ENCODE measurements around the gene PPM1J. TPM values are rescaled to one million over a fixed set of nuclear protein-coding genes. Genes with fewer than 3 reads are reported as not detected.

PPM1J gene
- total RNA-seq, 3 donors from 2014 or later = 0.16 to 0.37 TPM; not detected in 1

- H3K36me3 Mint-ChIP-seq (ENCODE audit: insufficient read depth) = no peaks in the 10 kb centered on the region
- H3K4me1 Mint-ChIP-seq (ENCODE audit: low read depth) = peaks cover 21% of the 10 kb centered on the region
- peak overlapping the region; percentile 81 for H3K4me3 Mint-ChIP-seq
- DNase-seq (no peak), ATAC-seq (no peak)
- H3K27me3 Mint-ChIP-seq (ENCODE audit: low read depth) = peaks cover 18% of the 10 kb centered on the region
- H3K9me3 Mint-ChIP-seq = no peaks in the 10 kb centered on the region
Observed at GRCh38 chr1:112714313-112715263, 544 bp downstream of the PPM1J start.

GRCh38 chr1:112713466-112714312 lies 1.4 kb downstream of the PPM1J start:
- ATAC-seq = no peak
- no peak for DNase-seq
- Mint-ChIP-seq H3K9me3 (no peaks in the 10 kb centered on the region), H3K4me1 (ENCODE audit: low read depth) (peaks cover 23% of the 10 kb centered on the region), H3K4me3 (peak overlapping the region; percentile 81), H3K27me3 (ENCODE audit: low read depth) (peaks cover 13% of the 10 kb centered on the region), H3K36me3 (ENCODE audit: insufficient read depth) (no peaks in the 10 kb centered on the region)

GRCh38 chr1:112712701-112713128 lies 2.4 kb downstream of the PPM1J start:
- H3K27me3 Mint-ChIP-seq (ENCODE audit: low read depth) = peaks cover 11% of the 10 kb centered on the region
- ATAC-seq = no peak
- H3K4me3 Mint-ChIP-seq = no peak overlapping the region
- DNase-seq = no peak
- peaks cover 22% of the 10 kb centered on the region for H3K4me1 Mint-ChIP-seq (ENCODE audit: low read depth)
- H3K36me3 Mint-ChIP-seq (ENCODE audit: insufficient read depth) = no peaks in the 10 kb centered on the region
- no peaks in the 10 kb centered on the region for H3K9me3 Mint-ChIP-seq

DNA sequence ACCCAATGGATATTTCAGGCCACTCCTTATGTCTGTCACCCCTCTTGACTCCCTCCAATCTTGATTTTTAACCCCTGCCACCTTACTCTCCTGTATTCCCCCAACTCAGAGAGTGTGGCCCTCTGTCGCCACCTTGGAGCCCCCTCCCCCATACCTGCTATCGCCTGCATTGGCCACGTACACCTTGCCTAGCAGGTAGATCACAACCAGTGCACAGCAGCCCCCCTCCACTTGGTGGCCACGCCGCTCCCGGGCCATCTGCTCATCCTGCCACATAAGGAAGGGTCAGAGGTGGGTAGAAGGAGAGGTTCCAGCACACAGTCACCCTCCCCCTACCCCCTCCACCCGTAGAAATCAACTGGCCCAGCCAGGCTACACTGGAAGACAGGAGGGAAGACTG lies 2.9 kb downstream of the PPM1J start:
- H3K36me3 Mint-ChIP-seq (ENCODE audit: insufficient read depth) = no peaks in the 10 kb centered on the region
- H3K27me3 Mint-ChIP-seq (ENCODE audit: low read depth) = peaks cover 13% of the 10 kb centered on the region
- DNase-seq (no peak), ATAC-seq (no peak)
- H3K4me3 Mint-ChIP-seq = no peak overlapping the region
- H3K9me3 Mint-ChIP-seq = no peaks in the 10 kb centered on the region
- peaks cover 24% of the 10 kb centered on the region for H3K4me1 Mint-ChIP-seq (ENCODE audit: low read depth)

GRCh38 chr1:112711670-112712069 lies 3.5 kb downstream of the PPM1J start:
- no peak overlapping the region for H3K4me3 Mint-ChIP-seq
- peaks cover 24% of the 10 kb centered on the region for H3K4me1 Mint-ChIP-seq (ENCODE audit: low read depth)
- peaks cover 13% of the 10 kb centered on the region for H3K27me3 Mint-ChIP-seq (ENCODE audit: low read depth)
- H3K9me3 Mint-ChIP-seq = no peaks in the 10 kb centered on the region
- no peaks in the 10 kb centered on the region for H3K36me3 Mint-ChIP-seq (ENCODE audit: insufficient read depth)
- DNase-seq (no peak), ATAC-seq (no peak)

DNA sequence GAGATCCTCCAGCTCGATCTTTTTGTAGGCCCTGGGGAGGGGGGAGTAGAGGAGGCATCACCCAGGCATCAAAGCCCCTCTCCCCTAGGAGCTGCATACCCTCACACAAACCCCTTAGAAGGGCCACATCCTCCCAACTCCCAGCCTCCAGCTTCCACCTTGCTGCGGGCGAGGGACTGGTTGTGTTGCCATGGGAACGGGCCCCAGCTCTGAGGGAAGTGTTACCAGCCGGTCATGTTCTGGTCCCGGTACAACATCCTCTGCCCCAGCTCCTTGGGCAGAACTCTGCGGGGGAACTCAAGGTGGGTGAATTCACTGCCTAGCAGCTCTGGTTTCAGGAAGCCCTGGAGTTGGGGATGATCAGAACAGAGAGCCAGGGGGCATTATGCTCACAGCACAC lies 4.1 kb downstream of the PPM1J start:
- no peak overlapping the region for H3K4me3 Mint-ChIP-seq
- ATAC-seq = no peak
- H3K36me3 Mint-ChIP-seq (ENCODE audit: insufficient read depth) = no peaks in the 10 kb centered on the region
- DNase-seq = no peak
- peaks cover 13% of the 10 kb centered on the region for H3K27me3 Mint-ChIP-seq (ENCODE audit: low read depth)
- no peaks in the 10 kb centered on the region for H3K9me3 Mint-ChIP-seq
- H3K4me1 Mint-ChIP-seq (ENCODE audit: low read depth) = peaks cover 23% of the 10 kb centered on the region

GRCh38 chr1:112710586-112710985 lies 4.5 kb downstream of the PPM1J start:
- ATAC-seq (no peak), DNase-seq (no peak)
- Mint-ChIP-seq H3K4me3 (no peak overlapping the region), H3K36me3 (ENCODE audit: insufficient read depth) (no peaks in the 10 kb centered on the region), H3K4me1 (ENCODE audit: low read depth) (peaks cover 25% of the 10 kb centered on the region), H3K9me3 (no peaks in the 10 kb centered on the region), H3K27me3 (ENCODE audit: low read depth) (peaks cover 13% of the 10 kb centered on the region)

DNA sequence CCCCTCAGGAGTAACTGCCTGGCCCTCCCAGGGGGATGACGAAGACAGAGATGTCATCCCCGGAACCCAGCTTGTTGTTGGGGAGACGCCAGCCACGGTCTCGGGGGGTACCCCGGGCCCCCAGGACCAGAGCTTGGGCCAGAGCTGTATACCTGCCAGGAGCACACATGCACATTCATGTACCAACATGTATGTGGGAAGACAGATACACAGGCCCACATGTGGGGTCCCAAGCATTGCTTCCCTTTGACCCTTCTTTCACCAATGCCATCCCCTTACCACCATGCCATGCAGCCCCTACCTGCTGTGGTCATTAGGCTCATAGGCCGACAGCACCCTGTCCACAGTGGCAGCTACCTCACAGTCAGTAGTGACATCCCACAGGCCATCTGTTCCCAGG lies 5.0 kb downstream of the PPM1J start:
- H3K4me3 Mint-ChIP-seq = no peak overlapping the region
- H3K27me3 Mint-ChIP-seq (ENCODE audit: low read depth) = peaks cover 13% of the 10 kb centered on the region
- H3K36me3 Mint-ChIP-seq (ENCODE audit: insufficient read depth) = no peaks in the 10 kb centered on the region
- ATAC-seq (no peak), DNase-seq (no peak)
- peaks cover 29% of the 10 kb centered on the region for H3K4me1 Mint-ChIP-seq (ENCODE audit: low read depth)
- no peaks in the 10 kb centered on the region for H3K9me3 Mint-ChIP-seq

DNA sequence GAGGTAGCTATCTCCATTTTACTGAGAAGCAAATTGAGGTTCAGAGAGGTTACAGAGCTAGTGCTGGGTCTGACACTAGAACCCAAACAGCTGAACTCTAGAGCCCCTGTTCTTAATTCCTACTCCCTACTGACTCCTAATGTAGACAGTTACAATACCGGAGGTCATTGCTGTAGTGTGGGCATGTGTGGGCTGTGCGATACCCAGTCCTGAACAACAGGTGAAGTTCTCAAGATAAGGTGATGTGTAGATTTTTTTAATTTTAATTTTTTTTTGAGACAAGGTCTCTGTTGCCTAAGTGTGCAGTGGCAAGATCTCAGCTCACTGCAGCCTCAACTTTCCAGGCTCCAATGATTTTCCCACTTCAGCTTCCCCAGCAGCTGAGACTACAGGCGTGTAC lies 6.6 kb downstream of the PPM1J start:
- DNase-seq (no peak), ATAC-seq (no peak)
- Mint-ChIP-seq H3K4me1 (ENCODE audit: low read depth) (peaks cover 35% of the 10 kb centered on the region), H3K36me3 (ENCODE audit: insufficient read depth) (no peaks in the 10 kb centered on the region), H3K9me3 (no peaks in the 10 kb centered on the region), H3K27me3 (ENCODE audit: low read depth) (peaks cover 3% of the 10 kb centered on the region), H3K4me3 (peak overlapping the region; percentile 81)

DNA sequence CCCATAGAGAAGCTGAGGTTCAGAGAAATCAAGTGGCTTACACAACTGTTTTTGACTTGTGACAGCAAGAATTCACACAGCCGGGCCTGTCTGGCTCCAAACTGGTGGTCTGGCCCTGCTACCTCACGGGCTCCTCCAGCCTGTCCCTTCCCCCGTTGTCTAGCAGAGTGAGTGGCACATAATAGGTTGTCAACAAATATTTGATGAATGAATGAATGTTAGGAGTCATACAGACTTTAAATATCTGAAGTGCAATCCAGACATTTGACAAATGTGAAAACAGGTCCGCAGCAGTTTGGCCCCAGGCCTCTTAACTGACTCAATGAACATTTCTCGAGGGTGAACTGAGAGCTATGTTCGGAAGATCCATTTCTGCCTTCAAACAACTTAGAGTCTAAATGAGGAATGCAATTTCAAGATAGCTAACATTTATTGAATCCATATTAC lies 7.1 kb downstream of the PPM1J start:
- H3K4me1 Mint-ChIP-seq (ENCODE audit: low read depth) = peaks cover 38% of the 10 kb centered on the region
- peak overlapping the region; percentile 81 for H3K4me3 Mint-ChIP-seq
- no peak for ATAC-seq
- H3K9me3 Mint-ChIP-seq = no peaks in the 10 kb centered on the region
- no peaks in the 10 kb centered on the region for H3K36me3 Mint-ChIP-seq (ENCODE audit: insufficient read depth)
- no peak for DNase-seq
- H3K27me3 Mint-ChIP-seq (ENCODE audit: low read depth) = peaks cover 2% of the 10 kb centered on the region

DNA sequence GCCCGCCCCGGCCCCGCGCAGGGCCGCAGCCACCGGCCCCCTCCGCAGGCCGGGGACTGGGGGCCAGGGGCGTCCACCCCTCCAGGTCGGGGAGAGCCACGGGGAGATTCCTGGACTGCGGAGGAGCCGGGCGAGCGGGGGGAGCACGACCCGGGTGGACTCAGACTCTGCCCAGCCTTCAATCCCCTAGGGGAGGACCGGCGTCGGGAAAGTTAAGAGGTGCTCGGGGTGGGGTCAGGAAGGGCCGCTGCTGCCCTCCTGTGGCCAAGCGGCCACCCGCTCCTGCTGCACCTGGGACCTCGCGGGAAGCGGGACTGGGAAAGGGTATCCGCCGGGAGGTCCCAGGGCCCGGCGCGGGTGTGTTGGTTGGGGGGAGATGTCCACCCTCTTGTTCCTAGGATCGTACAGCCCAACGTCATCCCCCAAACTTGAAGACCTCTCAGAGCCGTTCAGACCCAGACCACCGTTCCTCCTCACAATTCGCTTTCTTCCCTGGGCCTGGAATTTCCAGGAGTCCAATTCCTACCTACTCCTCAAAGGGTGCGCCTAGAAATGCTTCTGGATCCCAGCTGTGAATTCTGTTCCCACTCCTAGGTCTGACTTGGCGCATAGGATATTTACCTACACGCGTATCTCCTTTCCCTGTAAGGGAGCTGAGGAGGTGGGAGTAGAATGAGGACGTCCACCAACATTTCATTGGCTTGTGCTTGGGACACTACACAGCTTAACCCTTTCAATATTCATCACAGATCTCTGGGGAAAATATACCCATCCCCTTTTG lies 7.7 kb downstream of the PPM1J start:
- ATAC-seq (peak; percentile 70 to 71), DNase-seq (peak; percentile 58)
- H3K4me3 Mint-ChIP-seq = peak overlapping the region; percentile 81
- H3K9me3 Mint-ChIP-seq = no peaks in the 10 kb centered on the region
- no peaks in the 10 kb centered on the region for H3K36me3 Mint-ChIP-seq (ENCODE audit: insufficient read depth)
- H3K27me3 Mint-ChIP-seq (ENCODE audit: low read depth) = peaks cover 2% of the 10 kb centered on the region
- peaks cover 44% of the 10 kb centered on the region for H3K4me1 Mint-ChIP-seq (ENCODE audit: low read depth)

DNA sequence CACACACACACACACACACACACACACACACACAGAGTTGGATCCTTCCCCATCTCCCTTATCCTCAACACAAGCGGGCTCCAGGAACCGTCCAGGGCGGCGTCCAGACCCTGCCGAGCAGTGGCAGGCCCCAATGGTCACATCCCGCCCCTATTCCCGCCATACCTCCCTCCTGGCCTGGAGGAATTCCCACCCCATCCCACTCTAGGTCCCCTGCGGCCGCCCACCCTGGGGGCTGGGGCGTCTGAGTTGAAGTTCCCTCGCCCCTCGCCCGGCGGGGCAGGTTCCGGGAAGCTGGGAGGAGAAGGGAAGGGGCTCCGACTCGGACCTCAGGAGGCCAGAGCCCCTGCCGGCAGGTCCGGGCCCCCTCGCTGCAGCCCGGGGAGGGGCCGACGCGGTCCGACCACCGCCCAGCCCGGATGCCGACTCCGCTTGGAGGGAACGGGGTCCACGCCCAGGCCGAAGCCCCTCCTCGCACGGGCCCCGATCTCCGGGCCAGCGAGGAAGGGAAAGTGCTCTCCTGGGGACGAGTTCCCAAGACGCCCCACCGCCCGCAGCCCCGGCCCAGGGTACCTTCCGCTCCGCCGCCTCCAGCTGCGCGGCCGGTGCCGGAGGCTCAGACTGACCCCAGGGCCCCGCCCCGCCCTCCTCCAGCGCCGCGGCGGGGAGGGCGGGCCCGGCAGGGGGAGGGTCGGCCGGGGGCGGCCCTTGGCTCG lies 8.5 kb downstream of the PPM1J start, which contains the start of gene RHOC:
RHOC (minus strand) TSS at position 623 of the 716 bp plus-strand sequence. CDS start 3,328 bp downstream, outside the sequence.
- Mint-ChIP-seq H3K9me3 (no peaks in the 10 kb centered on the region), H3K4me3 (peak within 1 kb of the TSS; percentile 81), H3K27me3 (ENCODE audit: low read depth) (peaks cover 2% of the 10 kb centered on the region), H3K36me3 (ENCODE audit: insufficient read depth) (peaks cover 5% of the 10 kb centered on the region), H3K4me1 (ENCODE audit: low read depth) (peaks cover 51% of the 10 kb centered on the region)
- DNase-seq = no peak
- ATAC-seq = peak; percentile 68

GRCh38 chr1:112704934-112705627 lies 10.1 kb downstream of the PPM1J start:
- peak overlapping the region; percentile 75 for H3K4me3 Mint-ChIP-seq
- peaks cover 2% of the 10 kb centered on the region for H3K27me3 Mint-ChIP-seq (ENCODE audit: low read depth)
- DNase-seq (no peak), ATAC-seq (peak; percentile 42 to 45)
- peaks cover 67% of the 10 kb centered on the region for H3K4me1 Mint-ChIP-seq (ENCODE audit: low read depth)
- H3K36me3 Mint-ChIP-seq (ENCODE audit: insufficient read depth) = peaks cover 6% of the 10 kb centered on the region
- no peaks in the 10 kb centered on the region for H3K9me3 Mint-ChIP-seq
